Hepatocyte (in vitro differentiated cells): ENCODE data around the gene PPP2R2C. TPM values are rescaled to one million over a fixed set of nuclear protein-coding genes. Genes with fewer than 3 reads are reported as not detected.

Experiments used
- DNase-seq: peaks from one replicate; pipeline ENCODE4 v3.0.0-alpha.2; 2016; ENCODE audit warnings: low spot score
- H2AFZ ChIP-seq: fragments of 200-600 bp; sonication (generic); 2 replicates; pipeline ENCODE4 v1.6.0; 2016; ENCODE audit warnings: antibody characterized with exemption, mild to moderate bottlenecking
- H3K27ac ChIP-seq: fragments of 200-600 bp; sonication (generic); 2 replicates; pipeline ENCODE4 v1.5.1; 2016; ENCODE audit warnings: mild to moderate bottlenecking
- H3K27me3 ChIP-seq: fragments of 200-600 bp; sonication (generic); 2 replicates; pipeline ENCODE4 v1.6.1; 2016
- H3K36me3 ChIP-seq: fragments of 200-600 bp; sonication (generic); replicated peaks from 2 replicates; pipeline ENCODE4 v1.5.1; 2016; ENCODE audit warnings: low read depth; ENCODE audit not compliant: insufficient read depth
- H3K4me1 ChIP-seq: fragments of 200-600 bp; sonication (generic); 2 replicates; pipeline ENCODE4 v1.5.1; 2016; ENCODE audit warnings: mild to moderate bottlenecking, moderate library complexity; ENCODE audit not compliant: insufficient read depth
- H3K4me2 ChIP-seq: fragments of 200-600 bp; sonication (generic); 2 replicates; pipeline ENCODE4 v1.6.0; 2016
- H3K4me3 ChIP-seq: fragments of 200-600 bp; sonication (generic); 2 replicates; pipeline ENCODE4 v1.5.1; 2016; ENCODE audit warnings: mild to moderate bottlenecking
- H3K79me2 ChIP-seq: fragments of 200-600 bp; sonication (generic); 2 replicates; pipeline ENCODE4 v1.6.0; 2017; ENCODE audit warnings: mild to moderate bottlenecking
- H3K9me2 ChIP-seq: fragments of 200-600 bp; sonication (generic); replicated peaks from 2 replicates; pipeline ENCODE4 v1.6.0; 2017; ENCODE audit warnings: mild to moderate bottlenecking; ENCODE audit not compliant: insufficient read depth
- H3K9me3 ChIP-seq: fragments of 200-600 bp; sonication (generic); 2 replicates; pipeline ENCODE4 v1.5.1; 2016; ENCODE audit warnings: low read depth, mild to moderate bottlenecking
- H4K20me1 ChIP-seq: fragments of 200-600 bp; sonication (generic); 2 replicates; pipeline ENCODE4 v1.6.0; 2016; ENCODE audit warnings: mild to moderate bottlenecking; ENCODE audit not compliant: insufficient read depth, poor library complexity, severe bottlenecking
- CTCF ChIP-seq: fragments of 200-600 bp; sonication (generic); IDR thresholded peaks from 2 replicates; pipeline ENCODE4 v1.5.1; 2016; ENCODE audit warnings: antibody characterized with exemption, mild to moderate bottlenecking; ENCODE audit not compliant: poor library complexity
- EZH2 ChIP-seq: fragments of 200-600 bp; sonication (generic); IDR thresholded peaks from 2 replicates; pipeline ENCODE4 v1.6.1; 2016; ENCODE audit warnings: antibody characterized with exemption, mild to moderate bottlenecking, borderline replicate concordance
- EZH2phosphoT487 ChIP-seq: fragments of 200-600 bp; sonication (generic); IDR thresholded peaks from one replicate; pipeline ENCODE4 v1.6.1; 2018; ENCODE audit warnings: antibody characterized with exemption, mild to moderate bottlenecking, low read depth, moderate library complexity; ENCODE audit not compliant: unreplicated experiment, severe bottlenecking
- WGBS: methylation state at CpG from one replicate; pipeline ENCODE4 v1.1.6; 2016; ENCODE audit warnings: low lambda C conversion rate; ENCODE audit errors: missing lambda C conversion rate; 5-methylcytosine and 5-hydroxymethylcytosine counted together
- polyA plus RNA-seq: library from polyadenylated mRNA; unstranded; fragments of >200 nt; fragmentation: Nextera tagmentation; extraction: Ambion mirVana; gene quantifications from 2 replicates; pipeline ENCODE4 v1.2.1, GENCODE V29; 2016
- total RNA-seq: library from RNA; depleted of rRNA; stranded (reverse); fragments of >200 nt; gene quantifications from 2 replicates; pipeline ENCODE4 v1.2.3, GENCODE V29; 2014

PPP2R2C gene
- total and polyA plus RNA-seq, 2 experiments from 2014 or later: 0.35 to 0.67 TPM

GRCh38 chr4:6492861-6493657 lies 20.6 kb upstream of the PPP2R2C start:
- 77% methylated on average over 13 of the region's 13 CpGs for WGBS
- Histone ChIP-seq H3K9me2 (no peaks in the 10 kb centered on the region), H3K79me2 (no peaks in the 10 kb centered on the region), H3K4me3 (no peak overlapping the region), H2AFZ (no peak overlapping the region), H4K20me1 (no peaks in the 10 kb centered on the region), H3K27ac (no peak overlapping the region), H3K36me3 (no peaks in the 10 kb centered on the region), H3K27me3 (no peaks in the 10 kb centered on the region), H3K4me2 (peak overlapping the region; percentile 65), H3K9me3 (no peaks in the 10 kb centered on the region), H3K4me1 (no peaks in the 10 kb centered on the region)
- TF ChIP-seq CTCF (no peak), EZH2 (no peak)
- DNase-seq: no peak

GRCh38 chr4:6492027-6492590 lies 19.7 kb upstream of the PPP2R2C start:
- Histone ChIP-seq H3K36me3 (no peaks in the 10 kb centered on the region), H3K4me1 (no peaks in the 10 kb centered on the region), H3K27me3 (no peaks in the 10 kb centered on the region), H3K79me2 (no peaks in the 10 kb centered on the region), H4K20me1 (no peaks in the 10 kb centered on the region), H3K4me2 (no peak overlapping the region), H2AFZ (no peak overlapping the region), H3K9me3 (no peaks in the 10 kb centered on the region), H3K27ac (no peak overlapping the region), H3K9me2 (no peaks in the 10 kb centered on the region), H3K4me3 (no peak overlapping the region)
- TF ChIP-seq EZH2 (no peak), CTCF (no peak), EZH2phosphoT487 (no peak)
- DNase-seq: no peak
- 91% methylated on average over 6 of the region's 6 CpGs for WGBS

- Histone ChIP-seq H4K20me1 (no peaks in the 10 kb centered on the region), H3K27me3 (no peaks in the 10 kb centered on the region), H3K79me2 (no peaks in the 10 kb centered on the region), H3K4me1 (no peaks in the 10 kb centered on the region), H3K27ac (no peak overlapping the region), H3K4me2 (no peak overlapping the region), H3K4me3 (no peak overlapping the region), H3K36me3 (no peaks in the 10 kb centered on the region), H3K9me2 (no peaks in the 10 kb centered on the region), H2AFZ (no peak overlapping the region), H3K9me3 (no peaks in the 10 kb centered on the region)
- DNase-seq: no peak
- TF ChIP-seq EZH2phosphoT487: no peak
- no peak for TF ChIP-seq EZH2
- TF ChIP-seq CTCF: no peak
These were observed 18.8 kb upstream of the PPP2R2C start for GRCh38 chr4:6491235-6491634.
